Parathyroid adenoma (tissue), 2 donors: ENCODE measurements around the gene RPS3A.

Experiments
- H2AFZ ChIP-seq: fragments of 300-600 bp; sonication (generic); one replicate; pipeline ENCODE4 v1.7.0; 2017; ENCODE audit warnings: antibody characterized with exemption, mild to moderate bottlenecking
- H3K27ac ChIP-seq: fragments of 300-600 bp; sonication (generic); one replicate; pipeline ENCODE4 v1.7.0; 2017
- H3K27me3 ChIP-seq: fragments of 300-600 bp; sonication (generic); one replicate; pipeline ENCODE4 v1.7.0; 2017; ENCODE audit warnings: low read length; ENCODE audit not compliant: control insufficient read depth, insufficient read depth
- H3K36me3 ChIP-seq: fragments of 300-600 bp; sonication (generic); one replicate; pipeline ENCODE4 v1.7.0; 2017; ENCODE audit warnings: low read length; ENCODE audit not compliant: control insufficient read depth, insufficient read depth
- H3K4me1 ChIP-seq: fragments of 300-600 bp; sonication (generic); one replicate; pipeline ENCODE4 v1.7.0; 2017; ENCODE audit warnings: control low read depth
- H3K4me2 ChIP-seq: fragments of 300-600 bp; sonication (generic); one replicate; pipeline ENCODE4 v1.7.0; 2017; ENCODE audit warnings: low read length
- H3K4me3 ChIP-seq: fragments of 300-600 bp; sonication (generic); one replicate; pipeline ENCODE4 v1.7.0; 2017; ENCODE audit warnings: low read depth, low read length
- H3K79me2 ChIP-seq: fragments of 300-600 bp; sonication (generic); one replicate; pipeline ENCODE4 v1.7.0; 2017; ENCODE audit warnings: control low read depth
- H3K9ac ChIP-seq: fragments of 300-600 bp; sonication (generic); one replicate; pipeline ENCODE4 v1.7.0; 2017; ENCODE audit warnings: mild to moderate bottlenecking
- H3K9me3 ChIP-seq: fragments of 300-600 bp; sonication (generic); one replicate; pipeline ENCODE4 v1.7.0; 2017; ENCODE audit warnings: low read length; ENCODE audit not compliant: control insufficient read depth
- CTCF ChIP-seq: fragments of 300-600 bp; sonication (generic); IDR thresholded peaks from one replicate; pipeline ENCODE4 v1.7.0; 2017; ENCODE audit warnings: antibody characterized with exemption, mild to moderate bottlenecking
- donor health status: primary hyperparathyroidism.

Gene RPS3A

GRCh38 chr4:151143162-151143561, 43.7 kb downstream of the RPS3A start:
- H3K79me2 ChIP-seq: no peaks in the 10 kb centered on the region
- H3K4me1 ChIP-seq: no peaks in the 10 kb centered on the region
- no peak overlapping the region for H3K9ac ChIP-seq
- H3K27ac ChIP-seq: no peak overlapping the region
- H3K4me2 ChIP-seq: no peak overlapping the region
- H2AFZ ChIP-seq: no peak overlapping the region
- TF ChIP-seq CTCF: no peak
- no peaks in the 10 kb centered on the region for H3K27me3 ChIP-seq
- no peak overlapping the region for H3K4me3 ChIP-seq
- H3K36me3 ChIP-seq: no peaks in the 10 kb centered on the region
- H3K9me3 ChIP-seq: no peaks in the 10 kb centered on the region

- Histone ChIP-seq H3K9me3 (no peaks in the 10 kb centered on the region), H3K9ac (no peak overlapping the region), H3K27me3 (no peaks in the 10 kb centered on the region), H3K4me2 (no peak overlapping the region), H2AFZ (no peak overlapping the region), H3K27ac (no peak overlapping the region), H3K79me2 (no peaks in the 10 kb centered on the region), H3K4me1 (no peaks in the 10 kb centered on the region), H3K36me3 (no peaks in the 10 kb centered on the region), H3K4me3 (no peak overlapping the region)
- TF ChIP-seq CTCF: no peak
Observed at GRCh38 chr4:151143811-151144210, 44.4 kb downstream of the RPS3A start.

GRCh38 chr4:151144329-151145072, 45.1 kb downstream of the RPS3A start:
- TF ChIP-seq CTCF: no peak
- H3K36me3 ChIP-seq: no peaks in the 10 kb centered on the region

GRCh38 chr4:151147000-151147399, 47.6 kb downstream of the RPS3A start:
- Histone ChIP-seq H2AFZ (no peak overlapping the region), H3K9ac (no peak overlapping the region), H3K4me3 (no peak overlapping the region), H3K27ac (no peak overlapping the region), H3K79me2 (no peaks in the 10 kb centered on the region), H3K4me2 (no peak overlapping the region), H3K27me3 (no peaks in the 10 kb centered on the region), H3K9me3 (no peaks in the 10 kb centered on the region), H3K36me3 (no peaks in the 10 kb centered on the region), H3K4me1 (no peaks in the 10 kb centered on the region)
- no peak for TF ChIP-seq CTCF

More at GRCh38 chr4:151144329-151145072, 45.1 kb downstream of the RPS3A start:
- Histone ChIP-seq H3K9me3 (no peaks in the 10 kb centered on the region), H3K27ac (peak overlapping the region; percentile 24), H3K4me1 (no peaks in the 10 kb centered on the region), H3K4me2 (no peak overlapping the region), H3K9ac (no peak overlapping the region), H3K4me3 (no peak overlapping the region), H3K27me3 (no peaks in the 10 kb centered on the region), H2AFZ (no peak overlapping the region), H3K79me2 (no peaks in the 10 kb centered on the region)

- no peaks in the 10 kb centered on the region for H3K27me3 ChIP-seq
- H3K4me2 ChIP-seq: no peak overlapping the region
- H3K27ac ChIP-seq: no peak overlapping the region
- no peaks in the 10 kb centered on the region for H3K9me3 ChIP-seq
- H3K36me3 ChIP-seq: no peaks in the 10 kb centered on the region
- H3K79me2 ChIP-seq: no peaks in the 10 kb centered on the region
- no peaks in the 10 kb centered on the region for H3K4me1 ChIP-seq
- no peak overlapping the region for H2AFZ ChIP-seq
- TF ChIP-seq CTCF: no peak
- no peak overlapping the region for H3K4me3 ChIP-seq
- no peak overlapping the region for H3K9ac ChIP-seq
Observed at GRCh38 chr4:151148261-151148660, 48.8 kb downstream of the RPS3A start.
